ENCODE measurements around the gene ZNF536. TPM values are rescaled to one million over a fixed set of nuclear protein-coding genes. Genes with fewer than 3 reads are reported as not detected.

The ZNF536 gene
- total and polyA plus RNA-seq, 7 donors = under 0.01 to 8.9 (median 3.8) TPM

GRCh38 chr19:30425885-30426838 is 54.0 kb downstream of the ZNF536 start:
- Histone ChIP-seq H3K27me3 (no peaks in the 10 kb centered on the region), H3K4me1 (no peaks in the 10 kb centered on the region), H3K27ac (no peak overlapping the region), H3K4me3 (no peak overlapping the region), H3K9me3 (no peaks in the 10 kb centered on the region), H3K36me3 (no peaks in the 10 kb centered on the region)
- WGBS, 2 donors = 59 to 74% methylated on average over 9 of the region's 9 CpGs
- no peak for TF ChIP-seq POLR2AphosphoS5 (IDR thresholded peaks at IDR 0.05)
- no peak for TF ChIP-seq POLR2A (IDR thresholded peaks at IDR 0.05)
- DNase-seq = no peak
- intact Hi-C loops (cut with DNase I) = no loop called here

DNA sequence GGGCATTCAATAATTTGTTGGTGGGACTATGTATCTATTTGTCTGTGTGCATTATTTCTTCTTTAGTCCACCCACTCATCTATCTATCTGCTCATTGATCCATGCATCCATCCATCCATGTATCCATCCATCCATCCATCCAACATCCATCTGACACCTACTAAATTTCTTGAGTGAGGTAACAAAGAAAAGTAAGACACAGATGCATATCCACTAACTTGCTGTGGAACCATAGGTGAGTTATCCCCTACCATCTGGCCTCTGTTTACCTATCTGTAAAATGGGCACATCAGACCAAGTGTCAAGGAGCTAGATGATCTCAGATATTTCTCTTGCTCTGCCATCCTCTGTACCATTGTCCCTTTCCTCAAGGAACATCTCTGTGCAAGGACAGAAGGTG is 54.7 kb downstream of the ZNF536 start:
- TF ChIP-seq EP300 (IDR thresholded peaks at IDR 0.05) (no peak), POLR2AphosphoS5 (IDR thresholded peaks at IDR 0.05) (no peak), CTCF (IDR thresholded peaks at IDR 0.05) (no peak), POLR2A (IDR thresholded peaks at IDR 0.05) (no peak)
- H3K27me3 ChIP-seq = no peaks in the 10 kb centered on the region
- H3K9me3 ChIP-seq = no peaks in the 10 kb centered on the region
- DNase-seq = no peak
- no peak overlapping the region for H3K4me3 ChIP-seq
- H3K27ac ChIP-seq = no peak overlapping the region
- no peaks in the 10 kb centered on the region for H3K36me3 ChIP-seq
- intact Hi-C loops (cut with DNase I) = no loop called here
- no peaks in the 10 kb centered on the region for H3K4me1 ChIP-seq

DNA sequence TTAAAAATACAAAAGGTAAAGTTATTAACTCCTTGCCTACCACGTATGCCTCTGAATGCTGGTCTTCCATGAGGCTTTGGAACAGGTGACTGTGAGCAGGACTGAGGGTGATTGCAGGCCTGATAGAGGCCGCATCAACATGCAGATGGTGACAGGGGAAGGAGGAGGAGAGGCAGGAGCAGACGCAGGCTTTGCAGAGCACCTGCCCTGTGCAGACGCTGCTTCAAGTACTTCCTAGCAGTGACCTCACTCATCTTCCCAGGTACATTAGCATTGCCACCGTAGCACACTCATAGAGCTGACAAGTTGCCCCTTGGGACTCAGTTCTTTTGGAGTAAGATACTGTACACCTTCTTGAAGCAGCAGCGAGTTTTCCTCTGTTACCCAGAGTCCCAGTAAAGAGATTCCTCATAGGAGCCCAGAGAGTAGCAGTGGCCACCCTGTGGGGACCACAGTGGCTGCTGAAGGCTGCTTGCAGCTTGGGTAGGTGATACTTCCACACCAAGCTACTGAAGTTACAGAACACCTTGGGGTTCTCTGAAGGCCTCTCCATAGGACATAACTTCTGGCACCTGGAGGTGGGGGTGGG is 56.0 kb downstream of the ZNF536 start:
- no peak overlapping the region for H3K27ac ChIP-seq
- no peaks in the 10 kb centered on the region for H3K36me3 ChIP-seq
- 63 to 78% methylated on average over 6 of the region's 6 CpGs for WGBS, 2 donors
- DNase-seq = no peak
- H3K9me3 ChIP-seq = no peaks in the 10 kb centered on the region
- intact Hi-C loops (cut with DNase I) = no loop called here
- no peak for TF ChIP-seq CTCF (IDR thresholded peaks at IDR 0.05)
- TF ChIP-seq POLR2A (IDR thresholded peaks at IDR 0.05) = no peak
- no peak for TF ChIP-seq POLR2AphosphoS5 (IDR thresholded peaks at IDR 0.05)
- TF ChIP-seq EP300 (IDR thresholded peaks at IDR 0.05) = no peak
- H3K27me3 ChIP-seq = no peaks in the 10 kb centered on the region
- no peaks in the 10 kb centered on the region for H3K4me1 ChIP-seq
- no peak overlapping the region for H3K4me3 ChIP-seq

DNA sequence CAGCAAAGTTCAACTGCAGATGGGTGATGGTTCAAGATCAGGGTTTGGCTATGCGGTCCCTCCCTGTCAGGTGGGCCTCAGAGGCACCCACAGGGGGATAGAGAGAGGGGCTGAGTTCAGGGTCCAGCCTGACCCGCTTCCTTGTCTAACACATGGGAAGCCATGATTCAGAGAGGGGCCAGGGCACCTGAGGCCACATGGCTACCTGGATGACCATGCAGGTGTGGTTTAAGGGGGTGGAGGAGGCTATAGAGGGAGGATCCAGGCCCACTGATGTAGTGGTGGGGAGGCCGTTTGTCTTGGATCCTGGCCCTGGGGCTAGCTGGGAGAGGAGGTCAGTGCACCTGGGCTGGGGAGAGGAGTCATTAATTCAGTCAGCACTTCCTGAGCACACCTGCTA is 56.7 kb downstream of the ZNF536 start:
- no peaks in the 10 kb centered on the region for H3K36me3 ChIP-seq
- no peaks in the 10 kb centered on the region for H3K9me3 ChIP-seq
- intact Hi-C loops (cut with DNase I) = no loop called here
- no peak overlapping the region for H3K27ac ChIP-seq
- no peaks in the 10 kb centered on the region for H3K27me3 ChIP-seq
- TF ChIP-seq POLR2AphosphoS5 (IDR thresholded peaks at IDR 0.05) (no peak), POLR2A (IDR thresholded peaks at IDR 0.05) (no peak)
- no peak overlapping the region for H3K4me3 ChIP-seq
- 68 to 80% methylated on average over 3 of the region's 3 CpGs for WGBS, 2 donors
- no peaks in the 10 kb centered on the region for H3K4me1 ChIP-seq
- DNase-seq = no peak

DNA sequence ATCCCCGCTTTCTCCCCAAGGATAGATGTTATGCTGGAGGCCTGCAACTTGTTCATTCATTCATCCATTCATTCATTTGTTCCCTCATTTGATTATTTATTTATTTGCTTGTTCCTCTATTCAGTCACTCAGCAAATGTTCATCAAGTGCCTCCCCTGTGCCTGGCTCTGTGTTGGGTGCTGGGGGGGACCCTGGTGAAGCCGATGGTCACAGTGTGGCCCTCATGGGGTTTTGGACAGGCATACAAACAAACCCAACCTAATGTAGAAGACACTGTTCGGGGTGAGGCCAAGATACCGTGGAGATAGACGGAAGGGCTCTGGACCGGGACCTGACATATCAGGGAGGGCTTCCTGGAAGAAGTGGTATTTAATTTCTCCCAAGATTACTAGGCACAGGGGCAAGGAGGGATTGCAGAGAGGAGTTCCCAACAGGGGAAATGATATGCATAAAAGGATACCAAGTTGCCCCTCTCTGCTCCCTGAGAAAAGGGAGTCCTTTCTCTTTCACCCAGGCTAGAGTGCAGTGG is 58.1 kb downstream of the ZNF536 start:
- Histone ChIP-seq H3K27ac (no peak overlapping the region), H3K9me3 (no peaks in the 10 kb centered on the region), H3K36me3 (no peaks in the 10 kb centered on the region), H3K4me1 (no peaks in the 10 kb centered on the region), H3K4me3 (no peak overlapping the region), H3K27me3 (no peaks in the 10 kb centered on the region)
- WGBS, 2 donors = 93 to 95% methylated on average over 6 of the region's 6 CpGs
- no peak for DNase-seq
- intact Hi-C loops (cut with DNase I) = no loop called here
- TF ChIP-seq POLR2AphosphoS5 (IDR thresholded peaks at IDR 0.05) (no peak), CTCF (IDR thresholded peaks at IDR 0.05) (no peak), POLR2A (IDR thresholded peaks at IDR 0.05) (no peak), EP300 (IDR thresholded peaks at IDR 0.05) (no peak)

Data from sigmoid colon (tissue), 7 donors.